HG03097 (cell line): ENCODE data around the gene RB1.
"Not testable (repeated sequence)": the region's sequence is repeated elsewhere in the genome, so short reads cannot be mapped to it uniquely, and the experiment has no call there.

ENCODE experiments used
- ATAC-seq: cut with Tn5 transposase; IDR thresholded peaks from one replicate; pipeline ENCODE4 v1.9.1; 2021; ENCODE audit not compliant: unreplicated experiment, low FRiP score

RB1 gene

GRCh38 chr13:48344264-48344663 is 40.7 kb downstream of the RB1 start:
- no peak for ATAC-seq

- no peak for ATAC-seq
Observed at GRCh38 chr13:48346583-48346982, 43.0 kb downstream of the RB1 start.

GRCh38 chr13:48349525-48349924 is 46.0 kb downstream of the RB1 start:
- ATAC-seq = no peak

GRCh38 chr13:48353590-48353989 is 50.0 kb downstream of the RB1 start:
- no peak for ATAC-seq

- not testable (repeated sequence) for ATAC-seq
Observed at GRCh38 chr13:48355524-48355923, 52.0 kb downstream of the RB1 start.

- ATAC-seq = no peak
Observed at GRCh38 chr13:48356750-48357149, 53.2 kb downstream of the RB1 start.

- no peak for ATAC-seq
Observed at GRCh38 chr13:48369988-48370387, 66.4 kb downstream of the RB1 start.

GRCh38 chr13:48370815-48371214 is 67.3 kb downstream of the RB1 start:
- ATAC-seq = no peak

- no peak for ATAC-seq
Observed at GRCh38 chr13:48377857-48378256, 74.3 kb downstream of the RB1 start.

- ATAC-seq = no peak
Observed at GRCh38 chr13:48380581-48380980, 77.0 kb downstream of the RB1 start.

- ATAC-seq = no peak
Observed at GRCh38 chr13:48383384-48383783, 79.8 kb downstream of the RB1 start.

GRCh38 chr13:48386816-48387215 is 83.3 kb downstream of the RB1 start:
- ATAC-seq = no peak

GRCh38 chr13:48391257-48391656 is 87.7 kb downstream of the RB1 start:
- ATAC-seq = no peak

- no peak for ATAC-seq
Observed at GRCh38 chr13:48393030-48393697, 89.6 kb downstream of the RB1 start.

- ATAC-seq = no peak
Observed at GRCh38 chr13:48393698-48394085, 90.1 kb downstream of the RB1 start.

GRCh38 chr13:48397744-48398143 is 94.2 kb downstream of the RB1 start:
- no peak for ATAC-seq

- ATAC-seq = no peak
Observed at GRCh38 chr13:48398450-48399095, 95.0 kb downstream of the RB1 start.

GRCh38 chr13:48400090-48400694 is 96.6 kb downstream of the RB1 start:
- ATAC-seq = no peak

GRCh38 chr13:48400850-48401291 is 97.3 kb downstream of the RB1 start:
- no peak for ATAC-seq

GRCh38 chr13:48401480-48401879 is 97.9 kb downstream of the RB1 start:
- no peak for ATAC-seq

GRCh38 chr13:48402325-48402932 is 98.9 kb downstream of the RB1 start:
- ATAC-seq = no peak
